Measurements from ENCODE around the gene PRKAG3.

PRKAG3 gene

GRCh38 chr2:218780046-218780445, 51.6 kb downstream of the PRKAG3 start:
- TF ChIP-seq EP300 (IDR thresholded peaks at IDR 0.05; ENCODE audit: borderline replicate concordance): no peak
- no peak for TF ChIP-seq TEAD4 (IDR thresholded peaks at IDR 0.05)
- TF ChIP-seq CEBPB (IDR thresholded peaks at IDR 0.05): no peak
- TF ChIP-seq YY1 (IDR thresholded peaks at IDR 0.05; ENCODE audit: low read depth): no peak
- no peak for TF ChIP-seq FOXM1 (IDR thresholded peaks at IDR 0.05; ENCODE audit: borderline replicate concordance, low read depth)
- no peak for TF ChIP-seq CREB1 (IDR thresholded peaks at IDR 0.05; ENCODE audit: low read depth)
- no peak for TF ChIP-seq USF1 (IDR thresholded peaks at IDR 0.05)
- no peak for TF ChIP-seq TAF1 (IDR thresholded peaks at IDR 0.05; ENCODE audit: low read depth)
- no peak for TF ChIP-seq RAD21 (IDR thresholded peaks at IDR 0.05; ENCODE audit: low read depth)
- no peak for TF ChIP-seq TCF12 (IDR thresholded peaks at IDR 0.05; ENCODE audit: low read depth)
- no peak for TF ChIP-seq NFIC (IDR thresholded peaks at IDR 0.05)
- TF ChIP-seq REST (IDR thresholded peaks at IDR 0.05; ENCODE audit: low read depth): no peak

- no peak for TF ChIP-seq YY1 (IDR thresholded peaks at IDR 0.05; ENCODE audit: low read depth)
- no peak for TF ChIP-seq MAX (IDR thresholded peaks at IDR 0.05)
- TF ChIP-seq CEBPB (IDR thresholded peaks at IDR 0.05): no peak
- TF ChIP-seq CREB1 (IDR thresholded peaks at IDR 0.05; ENCODE audit: low read depth): no peak
- no peak for TF ChIP-seq EGR1 (IDR thresholded peaks at IDR 0.05)
- no peak for TF ChIP-seq FOXM1 (IDR thresholded peaks at IDR 0.05; ENCODE audit: borderline replicate concordance, low read depth)
- no peak for TF ChIP-seq TCF12 (IDR thresholded peaks at IDR 0.05; ENCODE audit: low read depth)
- no peak for TF ChIP-seq EP300 (IDR thresholded peaks at IDR 0.05; ENCODE audit: borderline replicate concordance)
- TF ChIP-seq TEAD4 (IDR thresholded peaks at IDR 0.05): no peak
- TF ChIP-seq TAF1 (IDR thresholded peaks at IDR 0.05; ENCODE audit: low read depth): no peak
- TF ChIP-seq NFIC (IDR thresholded peaks at IDR 0.05): no peak
- no peak for TF ChIP-seq REST (IDR thresholded peaks at IDR 0.05; ENCODE audit: low read depth)
- no peak for TF ChIP-seq USF1 (IDR thresholded peaks at IDR 0.05)
These were observed 54.2 kb downstream of the PRKAG3 start for GRCh38 chr2:218777276-218777990.

- TF ChIP-seq YY1 (IDR thresholded peaks at IDR 0.05; ENCODE audit: low read depth) (no peak), CREB1 (IDR thresholded peaks at IDR 0.05; ENCODE audit: low read depth) (no peak), TAF1 (IDR thresholded peaks at IDR 0.05; ENCODE audit: low read depth) (no peak)
These were observed 55.1 kb downstream of the PRKAG3 start for GRCh38 chr2:218776488-218776887.

- TF ChIP-seq USF1 (IDR thresholded peaks at IDR 0.05) (no peak), NFIC (IDR thresholded peaks at IDR 0.05) (no peak), RAD21 (IDR thresholded peaks at IDR 0.05; ENCODE audit: low read depth) (no peak), REST (IDR thresholded peaks at IDR 0.05; ENCODE audit: low read depth) (no peak), ZBTB7A (IDR thresholded peaks at IDR 0.05; ENCODE audit: low read depth) (no peak), YY1 (IDR thresholded peaks at IDR 0.05; ENCODE audit: low read depth) (no peak), TAF1 (IDR thresholded peaks at IDR 0.05; ENCODE audit: low read depth) (no peak), TCF12 (IDR thresholded peaks at IDR 0.05; ENCODE audit: low read depth) (no peak), EP300 (IDR thresholded peaks at IDR 0.05; ENCODE audit: borderline replicate concordance) (no peak)
These were observed 57.7 kb downstream of the PRKAG3 start for GRCh38 chr2:218773881-218774280.
